Left ventricle myocardium inferior (tissue), 1 donor: ENCODE data around the gene PALM3. TPM values are rescaled to one million over a fixed set of nuclear protein-coding genes. Genes with fewer than 3 reads are reported as not detected.
"Not testable (repeated sequence)": the region's sequence is repeated elsewhere in the genome, so short reads cannot be mapped to it uniquely, and the experiment has no call there.

Experiments used
- DNase-seq: peaks from one replicate; pipeline ENCODE4 v3.0.0-alpha.2; 2020
- H3K27ac ChIP-seq: fragments of 200-600 bp; replicated peaks from 2 replicates; pipeline ENCODE4 v1.8.0; 2021
- H3K27me3 ChIP-seq: fragments of 200-600 bp; 2 replicates; pipeline ENCODE4 v1.8.0; 2021; ENCODE audit warnings: low read depth
- H3K36me3 ChIP-seq: fragments of 200-600 bp; 2 replicates; pipeline ENCODE4 v1.8.0; 2021
- H3K4me1 ChIP-seq: fragments of 200-600 bp; 2 replicates; pipeline ENCODE4 v1.8.0; 2021
- H3K4me3 ChIP-seq: fragments of 200-600 bp; 2 replicates; pipeline ENCODE4 v1.8.0; 2021; ENCODE audit warnings: mild to moderate bottlenecking, moderate library complexity
- H3K9me3 ChIP-seq: fragments of 200-600 bp; replicated peaks from 2 replicates; pipeline ENCODE4 v1.8.0; 2021
- CTCF ChIP-seq: fragments of 200-600 bp; IDR thresholded peaks from 2 replicates; pipeline ENCODE4 v1.8.0; 2021; ENCODE audit warnings: antibody characterized with exemption, mild to moderate bottlenecking, borderline replicate concordance
- intact Hi-C: fragments of 100-400 bp; cut with micrococcal nuclease; formaldehyde crosslinking; loops from one replicate; pipeline ENCODE4 v1.11.0; 2022
- total RNA-seq: library from RNA; stranded (reverse); fragmentation: NEBNext Ultra II Directional; extraction: Animal tissue kit (Norgen Biotek cat#: 25700); gene quantifications from one replicate; pipeline ENCODE4 v1.2.1, GENCODE V29; 2021
- donor health status: DM: no; HTN: yes; CAD: no; lungs with severe emphysema.

PALM3 gene
- total RNA-seq, 1 donor from 2014 or later = 0.38 TPM

- H3K27me3 ChIP-seq, DNase-seq, H3K36me3 ChIP-seq, H3K9me3 ChIP-seq, H3K4me3 ChIP-seq, intact Hi-C loops: not testable (repeated sequence)
- Histone ChIP-seq H3K4me1 (peaks cover 12% of the 10 kb centered on the region), H3K27ac (peak overlapping the region; percentile 78)
- TF ChIP-seq CTCF = peak; percentile 75
These were observed 18.9 kb downstream of the PALM3 start for GRCh38 chr19:14042659-14043608.

- Histone ChIP-seq H3K27ac (no peak overlapping the region), H3K4me3 (no peak overlapping the region), H3K36me3 (no peaks in the 10 kb centered on the region), H3K27me3 (no peaks in the 10 kb centered on the region), H3K9me3 (no peaks in the 10 kb centered on the region), H3K4me1 (peaks cover 23% of the 10 kb centered on the region)
- intact Hi-C loops = no loop called here
- no peak for TF ChIP-seq CTCF
- DNase-seq = no peak
These were observed 22.7 kb downstream of the PALM3 start for GRCh38 chr19:14039181-14039580.

GRCh38 chr19:14035706-14036105, 26.2 kb downstream of the PALM3 start:
- intact Hi-C loops = no loop called here
- peak overlapping the region; percentile 65 for H3K27ac ChIP-seq
- no peak for DNase-seq
- H3K9me3 ChIP-seq = no peaks in the 10 kb centered on the region
- no peaks in the 10 kb centered on the region for H3K36me3 ChIP-seq
- no peaks in the 10 kb centered on the region for H3K27me3 ChIP-seq
- H3K4me1 ChIP-seq = peaks cover 26% of the 10 kb centered on the region
- no peak for TF ChIP-seq CTCF
- H3K4me3 ChIP-seq = no peak overlapping the region

GRCh38 chr19:14035159-14035558, 26.7 kb downstream of the PALM3 start:
- H3K4me3 ChIP-seq, H3K36me3 ChIP-seq, intact Hi-C loops, H3K9me3 ChIP-seq, H3K27me3 ChIP-seq, DNase-seq: not testable (repeated sequence)
- Histone ChIP-seq H3K4me1 (peaks cover 26% of the 10 kb centered on the region), H3K27ac (peak overlapping the region; percentile 65)

- intact Hi-C loops = no loop called here
- no peak for DNase-seq
- no peaks in the 10 kb centered on the region for H3K27me3 ChIP-seq
- H3K4me1 ChIP-seq = peaks cover 26% of the 10 kb centered on the region
- H3K27ac ChIP-seq = no peak overlapping the region
- H3K4me3 ChIP-seq = no peak overlapping the region
- no peak for TF ChIP-seq CTCF
- no peaks in the 10 kb centered on the region for H3K36me3 ChIP-seq
- H3K9me3 ChIP-seq = no peaks in the 10 kb centered on the region
These were observed 27.9 kb downstream of the PALM3 start for GRCh38 chr19:14033946-14034345.
